Measurements from ENCODE around the gene PRKRIP1. TPM values are rescaled to one million over a fixed set of nuclear protein-coding genes. Genes with fewer than 3 reads are reported as not detected.
A peak's percentile ranks its signal among the peaks of the same experiment; 100 is the strongest.
"Not testable (repeated sequence)": the region's sequence is repeated elsewhere in the genome, so short reads cannot be mapped to it uniquely, and the experiment has no call there.

The PRKRIP1 gene
- total RNA-seq, 1 experiment from 2014 or later, result 24.9 TPM

DNA sequence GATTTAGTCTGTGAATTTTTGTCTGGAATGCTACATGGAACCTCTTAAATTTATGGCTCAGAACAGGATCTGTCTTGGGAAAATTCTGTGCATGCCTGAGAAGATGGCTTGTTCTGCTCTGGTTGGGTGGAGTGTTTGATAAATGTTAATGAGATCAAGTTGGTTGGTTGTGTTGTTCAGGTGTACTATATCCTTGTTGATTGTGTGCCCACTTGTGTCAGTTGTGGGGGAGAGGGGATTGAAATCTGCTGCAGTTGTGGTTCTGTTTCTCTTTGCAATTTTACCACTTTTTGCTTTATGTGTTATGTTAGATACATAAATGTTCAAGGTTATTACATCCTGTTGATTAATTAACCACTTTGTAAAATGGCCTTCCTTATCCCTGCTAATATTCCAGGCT lies 26.1 kb upstream of the PRKRIP1 start:
- BruUV-seq (replicated peaks); POLR2A ChIA-PET (ENCODE audit: low non-redundant PET); CTCF ChIA-PET; H3K4me3 ChIP-seq (ENCODE audit: low read depth, low read length, poor library complexity, severe bottlenecking); intact Hi-C loops (cut with micrococcal nuclease; ENCODE audit: unreplicated experiment); H3K36me3 ChIP-seq (ENCODE audit: insufficient read depth, low read length, poor library complexity, severe bottlenecking); H3K27me3 ChIP-seq (replicated peaks; ENCODE audit: insufficient read depth, low read depth, low read length, poor library complexity); DNase-seq (ENCODE audit: low spot score); H3K9me3 ChIP-seq (ENCODE audit: low read depth, low read length, poor library complexity, severe bottlenecking); H3K27ac ChIP-seq (ENCODE audit: low read depth, low read length, poor library complexity, severe bottlenecking); H3K4me1 ChIP-seq (ENCODE audit: insufficient read depth, low read length, poor library complexity, severe bottlenecking): not testable (repeated sequence)

- intact Hi-C loops (cut with micrococcal nuclease; ENCODE audit: unreplicated experiment); H3K27me3 ChIP-seq (replicated peaks; ENCODE audit: insufficient read depth, low read depth, low read length, poor library complexity): not testable (repeated sequence)
Observed at GRCh38 chr7:102372796-102373195, 23.4 kb upstream of the PRKRIP1 start.

GRCh38 chr7:102376964-102377466 lies 19.1 kb upstream of the PRKRIP1 start:
- BruUV-seq (replicated peaks), result no TSS peak
- TF ChIP-seq EZH2 (IDR thresholded peaks at IDR 0.05; ENCODE audit: borderline replicate concordance, low read depth, low read length, poor library complexity, severe bottlenecking) (no peak), CTCF (conservative IDR thresholded peaks at IDR 0.05; ENCODE audit: low read depth, low read length) (no peak)

More at GRCh38 chr7:102372796-102373195, 23.4 kb upstream of the PRKRIP1 start:
- H3K9me3 ChIP-seq (ENCODE audit: low read depth, low read length, poor library complexity, severe bottlenecking); H3K4me3 ChIP-seq (ENCODE audit: low read depth, low read length, poor library complexity, severe bottlenecking); H3K27ac ChIP-seq (ENCODE audit: low read depth, low read length, poor library complexity, severe bottlenecking); DNase-seq (ENCODE audit: low spot score); BruUV-seq (replicated peaks); POLR2A ChIA-PET (ENCODE audit: low non-redundant PET); H3K4me1 ChIP-seq (ENCODE audit: insufficient read depth, low read length, poor library complexity, severe bottlenecking): not testable (repeated sequence)
- CTCF ChIA-PET, result interaction anchor here (0.6 kb wide), 1 partner anchor 671 kb away, joined by 4 read pairs; no protein-coding TSS in a partner anchor
- peaks cover 10% of the 10 kb centered on the region for H3K36me3 ChIP-seq (ENCODE audit: insufficient read depth, low read length, poor library complexity, severe bottlenecking)

DNA sequence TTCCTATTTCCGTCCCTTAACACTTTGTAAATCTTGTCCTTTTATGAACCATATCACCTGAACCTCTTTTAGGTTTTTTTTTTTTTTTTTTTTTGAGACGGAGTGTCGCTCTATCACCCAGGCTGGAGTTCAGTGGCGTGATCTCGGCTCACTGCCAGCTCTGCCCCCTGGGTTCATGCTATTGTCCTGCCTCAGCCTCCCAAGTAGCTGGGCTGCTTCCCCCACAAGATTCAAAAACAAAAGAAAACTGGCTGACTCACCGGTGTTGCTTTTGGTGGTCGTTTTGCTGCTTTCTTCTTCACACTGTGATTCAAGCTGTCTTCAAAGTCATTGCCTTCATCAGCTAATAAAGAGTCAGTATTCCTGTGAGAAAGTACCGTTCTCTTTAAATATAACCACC lies 15.3 kb upstream of the PRKRIP1 start:
- DNase-seq (ENCODE audit: low spot score); H3K9me3 ChIP-seq (ENCODE audit: low read depth, low read length, poor library complexity, severe bottlenecking); intact Hi-C loops (cut with micrococcal nuclease; ENCODE audit: unreplicated experiment); H3K4me3 ChIP-seq (ENCODE audit: low read depth, low read length, poor library complexity, severe bottlenecking); CTCF ChIA-PET; BruUV-seq (replicated peaks); H3K27me3 ChIP-seq (replicated peaks; ENCODE audit: insufficient read depth, low read depth, low read length, poor library complexity); H3K27ac ChIP-seq (ENCODE audit: low read depth, low read length, poor library complexity, severe bottlenecking); H3K4me1 ChIP-seq (ENCODE audit: insufficient read depth, low read length, poor library complexity, severe bottlenecking); POLR2A ChIA-PET (ENCODE audit: low non-redundant PET): not testable (repeated sequence)
- peaks cover 33% of the 10 kb centered on the region for H3K36me3 ChIP-seq (ENCODE audit: insufficient read depth, low read length, poor library complexity, severe bottlenecking)

More at GRCh38 chr7:102376964-102377466, 19.1 kb upstream of the PRKRIP1 start:
- Histone ChIP-seq H3K27ac (ENCODE audit: low read depth, low read length, poor library complexity, severe bottlenecking) (no peak overlapping the region), H3K4me3 (ENCODE audit: low read depth, low read length, poor library complexity, severe bottlenecking) (no peak overlapping the region), H3K27me3 (replicated peaks; ENCODE audit: insufficient read depth, low read depth, low read length, poor library complexity) (no peaks in the 10 kb centered on the region), H3K4me1 (ENCODE audit: insufficient read depth, low read length, poor library complexity, severe bottlenecking) (no peaks in the 10 kb centered on the region), H3K9me3 (ENCODE audit: low read depth, low read length, poor library complexity, severe bottlenecking) (no peaks in the 10 kb centered on the region), H3K36me3 (ENCODE audit: insufficient read depth, low read length, poor library complexity, severe bottlenecking) (peaks cover 33% of the 10 kb centered on the region)
- intact Hi-C loops (cut with micrococcal nuclease; ENCODE audit: unreplicated experiment), result no loop called here
- POLR2A ChIA-PET (ENCODE audit: low non-redundant PET), result no interaction called here
- DNase-seq (ENCODE audit: low spot score), result no peak
- CTCF ChIA-PET, result no interaction called here

- BruUV-seq (replicated peaks), result TSS peak; percentile 4
- DNase-seq (ENCODE audit: low spot score); CTCF ChIA-PET; H3K27me3 ChIP-seq (replicated peaks; ENCODE audit: insufficient read depth, low read depth, low read length, poor library complexity); H3K27ac ChIP-seq (ENCODE audit: low read depth, low read length, poor library complexity, severe bottlenecking); H3K9me3 ChIP-seq (ENCODE audit: low read depth, low read length, poor library complexity, severe bottlenecking); H3K4me1 ChIP-seq (ENCODE audit: insufficient read depth, low read length, poor library complexity, severe bottlenecking); intact Hi-C loops (cut with micrococcal nuclease; ENCODE audit: unreplicated experiment); H3K4me3 ChIP-seq (ENCODE audit: low read depth, low read length, poor library complexity, severe bottlenecking); POLR2A ChIA-PET (ENCODE audit: low non-redundant PET): not testable (repeated sequence)
- peaks cover 35% of the 10 kb centered on the region for H3K36me3 ChIP-seq (ENCODE audit: insufficient read depth, low read length, poor library complexity, severe bottlenecking)
Observed at GRCh38 chr7:102381696-102382425, 14.3 kb upstream of the PRKRIP1 start.

All from A673 (cell line).